Panc1 (cell line): ENCODE measurements around the gene GRM7. TPM values are rescaled to one million over a fixed set of nuclear protein-coding genes. Genes with fewer than 3 reads are reported as not detected.

ENCODE experiments used
- ATAC-seq: fragments of 200-7000 bp; cut with Tn5 transposase; 2 replicates; pipeline ENCODE4 v1.9.1; 2020; ENCODE audit warnings: mild to moderate bottlenecking, moderate library complexity
- BruUV-seq: library from RNA; stranded (reverse); fragments of 400-500 nt; replicated peaks from 2 replicates; lab custom pipeline; 2021; lab: Mats Ljungman, UMichigan
- CTCF ChIA-PET: fragments of 300-600 bp; sonication (Branson Sonifier 250); formaldehyde crosslinking; loops from one replicate; lab custom pipeline; 2022; ENCODE audit warnings: antibody characterized with exemption; lab: Charles Lee
- POLR2A ChIA-PET: fragments of 300-600 bp; sonication (Branson Sonifier 250); formaldehyde crosslinking; loops from one replicate; lab custom pipeline; 2022; ENCODE audit warnings: antibody characterized with exemption; lab: Charles Lee
- DNase-seq: peaks from one replicate; pipeline ENCODE4 v3.0.0-alpha.2; 2010; ENCODE audit warnings: low read depth, low spot score
- H3K27ac ChIP-seq: 2 replicates; pipeline ENCODE4 v1.5.1; 2011; ENCODE audit warnings: mild to moderate bottlenecking, low read length, inconsistent platforms
- H3K27me3 ChIP-seq: fragments of 200-500 bp; sonication (Bioruptor generic); 2 replicates; pipeline ENCODE4 v1.6.0; 2014; ENCODE audit warnings: low read length, inconsistent platforms; ENCODE audit not compliant: control insufficient read depth, insufficient read depth
- H3K36me3 ChIP-seq: fragments of 200-500 bp; sonication (Bioruptor generic); 2 replicates; pipeline ENCODE4 v1.5.1; 2014; ENCODE audit warnings: inconsistent platforms, mild to moderate bottlenecking, low read length, moderate library complexity; ENCODE audit not compliant: control insufficient read depth, insufficient read depth
- H3K4me1 ChIP-seq: 2 replicates; pipeline ENCODE4 v1.5.1; 2011; ENCODE audit warnings: inconsistent platforms, mild to moderate bottlenecking, low read length, moderate library complexity; ENCODE audit not compliant: control insufficient read depth, insufficient read depth
- H3K4me3 ChIP-seq, 2 experiments: 2 replicates each; pipeline ENCODE4 v1.5.1; 2011 to 2012; ENCODE audit warnings: low read depth in 2 of 2, low read length in 2 of 2, mild to moderate bottlenecking in 2 of 2, inconsistent platforms in 1 of 2, moderate library complexity in 1 of 2
- H3K9me3 ChIP-seq: fragments of 200-500 bp; sonication (Bioruptor generic); 2 replicates; pipeline ENCODE4 v1.5.1; 2014; ENCODE audit warnings: low read depth, mild to moderate bottlenecking, inconsistent platforms, low read length, moderate library complexity; ENCODE audit not compliant: control insufficient read depth, insufficient read depth
- CTCF ChIP-seq: fragments of 450-650 bp; IDR thresholded peaks from 2 replicates; pipeline ENCODE4 v1.5.1; 2017; ENCODE audit warnings: mild to moderate bottlenecking
- POLR2AphosphoS5 ChIP-seq: IDR thresholded peaks from 2 replicates; pipeline ENCODE4 v1.6.1; 2012; ENCODE audit warnings: mild to moderate bottlenecking, low read depth, low read length, moderate library complexity
- SIN3A ChIP-seq: IDR thresholded peaks from 2 replicates; pipeline ENCODE4 v1.6.1; 2012; ENCODE audit warnings: low read depth, mild to moderate bottlenecking, low read length, moderate library complexity, borderline replicate concordance; ENCODE audit not compliant: insufficient read depth
- TCF7L2 ChIP-seq: IDR thresholded peaks from 2 replicates; pipeline ENCODE4 v1.6.1; 2011; ENCODE audit warnings: mild to moderate bottlenecking, low read depth, low read length, inconsistent platforms
- in situ Hi-C: cut with HindIII; loops from 2 replicates; pipeline ENCODE4 v1.10.0; 2016; ENCODE audit warnings: low sequenced_read_pairs, low pct_unique_long_range_greater_than_20kb
- intact Hi-C: fragments of 100-400 bp; cut with micrococcal nuclease; formaldehyde crosslinking; loops from one replicate; pipeline ENCODE4 v1.10.0; 2022; ENCODE audit not compliant: unreplicated experiment
- total RNA-seq: library from RNA; stranded (reverse); gene quantifications from one replicate; pipeline ENCODE4 v1.2.1, GENCODE V29; 2021; ENCODE audit not compliant: unreplicated experiment
- TF ChIP-seq, protein P1 (sequence below), 2 experiments: IDR thresholded peaks; 2 replicates each; pipeline ENCODE4 v1.6.1; 2011 to 2012; ENCODE audit warnings: low read depth in 2 of 2, control low read depth in 1 of 2, low read length in 1 of 2, mild to moderate bottlenecking in 1 of 2, moderate library complexity in 1 of 2; ENCODE audit not compliant: insufficient read depth in 1 of 2

Gene GRM7
- total RNA-seq, 1 experiment from 2014 or later, result not detected

GRCh38 chr3:7332696-7333095 is 471.8 kb downstream of the GRM7 start:
- H3K27me3 ChIP-seq, result no peaks in the 10 kb centered on the region
- H3K4me3 ChIP-seq, result no peak overlapping the region
- POLR2A ChIA-PET, result no interaction called here
- in situ Hi-C loops (no loop called here), intact Hi-C loops (no loop called here)
- ATAC-seq (no peak), DNase-seq (no peak)
- no peaks in the 10 kb centered on the region for H3K4me1 ChIP-seq
- BruUV-seq, result no TSS peak
- no peak overlapping the region for H3K27ac ChIP-seq
- TF ChIP-seq SIN3A, result no peak
- H3K9me3 ChIP-seq, result no peaks in the 10 kb centered on the region
- no peaks in the 10 kb centered on the region for H3K36me3 ChIP-seq
- CTCF ChIA-PET, result no interaction called here

GRCh38 chr3:7333125-7333524 is 472.2 kb downstream of the GRM7 start:
- CTCF ChIA-PET, result no interaction called here
- H3K27ac ChIP-seq, result no peak overlapping the region
- H3K36me3 ChIP-seq, result no peaks in the 10 kb centered on the region
- DNase-seq (no peak), ATAC-seq (no peak)
- POLR2A ChIA-PET, result no interaction called here
- no peaks in the 10 kb centered on the region for H3K27me3 ChIP-seq
- intact Hi-C loops (no loop called here), in situ Hi-C loops (no loop called here)
- no peaks in the 10 kb centered on the region for H3K9me3 ChIP-seq
- H3K4me1 ChIP-seq, result no peaks in the 10 kb centered on the region
- TF ChIP-seq, protein P1, sequence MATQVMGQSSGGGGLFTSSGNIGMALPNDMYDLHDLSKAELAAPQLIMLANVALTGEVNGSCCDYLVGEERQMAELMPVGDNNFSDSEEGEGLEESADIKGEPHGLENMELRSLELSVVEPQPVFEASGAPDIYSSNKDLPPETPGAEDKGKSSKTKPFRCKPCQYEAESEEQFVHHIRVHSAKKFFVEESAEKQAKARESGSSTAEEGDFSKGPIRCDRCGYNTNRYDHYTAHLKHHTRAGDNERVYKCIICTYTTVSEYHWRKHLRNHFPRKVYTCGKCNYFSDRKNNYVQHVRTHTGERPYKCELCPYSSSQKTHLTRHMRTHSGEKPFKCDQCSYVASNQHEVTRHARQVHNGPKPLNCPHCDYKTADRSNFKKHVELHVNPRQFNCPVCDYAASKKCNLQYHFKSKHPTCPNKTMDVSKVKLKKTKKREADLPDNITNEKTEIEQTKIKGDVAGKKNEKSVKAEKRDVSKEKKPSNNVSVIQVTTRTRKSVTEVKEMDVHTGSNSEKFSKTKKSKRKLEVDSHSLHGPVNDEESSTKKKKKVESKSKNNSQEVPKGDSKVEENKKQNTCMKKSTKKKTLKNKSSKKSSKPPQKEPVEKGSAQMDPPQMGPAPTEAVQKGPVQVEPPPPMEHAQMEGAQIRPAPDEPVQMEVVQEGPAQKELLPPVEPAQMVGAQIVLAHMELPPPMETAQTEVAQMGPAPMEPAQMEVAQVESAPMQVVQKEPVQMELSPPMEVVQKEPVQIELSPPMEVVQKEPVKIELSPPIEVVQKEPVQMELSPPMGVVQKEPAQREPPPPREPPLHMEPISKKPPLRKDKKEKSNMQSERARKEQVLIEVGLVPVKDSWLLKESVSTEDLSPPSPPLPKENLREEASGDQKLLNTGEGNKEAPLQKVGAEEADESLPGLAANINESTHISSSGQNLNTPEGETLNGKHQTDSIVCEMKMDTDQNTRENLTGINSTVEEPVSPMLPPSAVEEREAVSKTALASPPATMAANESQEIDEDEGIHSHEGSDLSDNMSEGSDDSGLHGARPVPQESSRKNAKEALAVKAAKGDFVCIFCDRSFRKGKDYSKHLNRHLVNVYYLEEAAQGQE (IDR thresholded peaks at IDR 0.05; ENCODE audit: insufficient read depth in 1 of 2, low read depth in 2 of 2, low read length in 1 of 2), result no peak
- H3K4me3 ChIP-seq, result no peak overlapping the region
- no TSS peak for BruUV-seq

- DNase-seq (no peak), ATAC-seq (no peak)
- no peaks in the 10 kb centered on the region for H3K27me3 ChIP-seq
- H3K9me3 ChIP-seq, result no peaks in the 10 kb centered on the region
- no peak overlapping the region for H3K27ac ChIP-seq
- in situ Hi-C loops (no loop called here), intact Hi-C loops (no loop called here)
- POLR2A ChIA-PET, result no interaction called here
- no peak for TF ChIP-seq TCF7L2
- TF ChIP-seq POLR2AphosphoS5, result no peak
- TF ChIP-seq, protein P1 (IDR thresholded peaks at IDR 0.05; ENCODE audit: insufficient read depth in 1 of 2, low read depth in 2 of 2, low read length in 1 of 2), result no peak
- no peak for TF ChIP-seq SIN3A
- TF ChIP-seq CTCF, result no peak
- H3K4me1 ChIP-seq, result no peaks in the 10 kb centered on the region
- BruUV-seq, result no TSS peak
- no peaks in the 10 kb centered on the region for H3K36me3 ChIP-seq
- CTCF ChIA-PET, result no interaction called here
- H3K4me3 ChIP-seq, result no peak overlapping the region
Measured at GRCh38 chr3:7340795-7341194, 479.9 kb downstream of the GRM7 start.
